ENCODE results near the gene FAM237B.

DNA sequence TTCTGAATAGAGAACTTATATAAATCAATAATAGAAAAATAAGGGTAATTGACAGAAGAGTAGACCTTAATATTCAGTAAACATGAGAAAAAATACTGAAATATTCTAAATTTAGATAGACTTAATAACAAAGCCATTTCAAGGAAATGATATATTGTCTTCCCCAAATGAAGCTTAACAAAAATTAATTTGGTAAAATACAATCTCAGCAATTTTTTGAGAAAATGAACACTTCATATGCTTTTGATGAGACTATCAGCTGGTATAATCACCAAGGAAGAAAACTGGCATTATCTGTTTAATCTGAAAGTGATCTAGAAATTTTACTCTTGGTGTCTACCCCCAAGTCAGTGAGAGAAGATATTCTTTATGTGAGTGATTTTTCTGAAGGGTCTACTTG is 1.7 kb upstream of the FAM237B start:
- TF ChIP-seq, protein P1, sequence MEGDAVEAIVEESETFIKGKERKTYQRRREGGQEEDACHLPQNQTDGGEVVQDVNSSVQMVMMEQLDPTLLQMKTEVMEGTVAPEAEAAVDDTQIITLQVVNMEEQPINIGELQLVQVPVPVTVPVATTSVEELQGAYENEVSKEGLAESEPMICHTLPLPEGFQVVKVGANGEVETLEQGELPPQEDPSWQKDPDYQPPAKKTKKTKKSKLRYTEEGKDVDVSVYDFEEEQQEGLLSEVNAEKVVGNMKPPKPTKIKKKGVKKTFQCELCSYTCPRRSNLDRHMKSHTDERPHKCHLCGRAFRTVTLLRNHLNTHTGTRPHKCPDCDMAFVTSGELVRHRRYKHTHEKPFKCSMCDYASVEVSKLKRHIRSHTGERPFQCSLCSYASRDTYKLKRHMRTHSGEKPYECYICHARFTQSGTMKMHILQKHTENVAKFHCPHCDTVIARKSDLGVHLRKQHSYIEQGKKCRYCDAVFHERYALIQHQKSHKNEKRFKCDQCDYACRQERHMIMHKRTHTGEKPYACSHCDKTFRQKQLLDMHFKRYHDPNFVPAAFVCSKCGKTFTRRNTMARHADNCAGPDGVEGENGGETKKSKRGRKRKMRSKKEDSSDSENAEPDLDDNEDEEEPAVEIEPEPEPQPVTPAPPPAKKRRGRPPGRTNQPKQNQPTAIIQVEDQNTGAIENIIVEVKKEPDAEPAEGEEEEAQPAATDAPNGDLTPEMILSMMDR (conservative IDR thresholded peaks at IDR 0.05; ENCODE audit: low read length): no peak
- no peak for TF ChIP-seq EZH2phosphoT487 (IDR thresholded peaks at IDR 0.05; ENCODE audit: borderline replicate concordance)

Data from Loucy (cell line).